Non-pigmented ciliary epithelial cell (primary cell): ENCODE results near the gene THRA.

Experiments used
- DNase-seq: peaks from one replicate; pipeline ENCODE4 v3.0.0-alpha.2; 2010; ENCODE audit warnings: low read depth

THRA gene

GRCh38 chr17:40064971-40065768, 2.4 kb downstream of the THRA start:
- no peak for DNase-seq

- DNase-seq: no peak
These were observed 3.2 kb downstream of the THRA start for GRCh38 chr17:40065769-40066510.

- no peak for DNase-seq
These were observed 4.9 kb downstream of the THRA start for GRCh38 chr17:40067710-40068109.

- no peak for DNase-seq
These were observed 5.4 kb downstream of the THRA start for GRCh38 chr17:40068129-40068581.

- DNase-seq: no peak
These were observed 5.8 kb downstream of the THRA start for GRCh38 chr17:40068584-40068916.

- no peak for DNase-seq
These were observed 6.4 kb downstream of the THRA start for GRCh38 chr17:40068917-40069750.

- DNase-seq: no peak
These were observed 7.3 kb downstream of the THRA start for GRCh38 chr17:40069751-40070708.

GRCh38 chr17:40070709-40071312, 8.0 kb downstream of the THRA start:
- DNase-seq: no peak

- no peak for DNase-seq
These were observed 8.7 kb downstream of the THRA start for GRCh38 chr17:40071313-40072039.

- no peak for DNase-seq
These were observed 9.4 kb downstream of the THRA start for GRCh38 chr17:40072040-40072734.

GRCh38 chr17:40072735-40073346, 10.1 kb downstream of the THRA start:
- no peak for DNase-seq

- DNase-seq: no peak
These were observed 10.8 kb downstream of the THRA start for GRCh38 chr17:40073454-40074174.

GRCh38 chr17:40074175-40074512, 11.4 kb downstream of the THRA start:
- no peak for DNase-seq

- DNase-seq: no peak
These were observed 12.1 kb downstream of the THRA start for GRCh38 chr17:40074871-40075200.

- no peak for DNase-seq
These were observed 12.6 kb downstream of the THRA start for GRCh38 chr17:40075201-40075941.

- DNase-seq: no peak
These were observed 13.3 kb downstream of the THRA start for GRCh38 chr17:40075942-40076498.

GRCh38 chr17:40076591-40076990, 13.8 kb downstream of the THRA start:
- DNase-seq: no peak

- DNase-seq: no peak
These were observed 16.8 kb downstream of the THRA start for GRCh38 chr17:40079545-40079944.
